Measurements from ENCODE around the gene PEX1. TPM values are rescaled to one million over a fixed set of nuclear protein-coding genes. Genes with fewer than 3 reads are reported as not detected.
"Not testable (repeated sequence)": the region's sequence is repeated elsewhere in the genome, so short reads cannot be mapped to it uniquely, and the experiment has no call there.

Gene PEX1
- polyA plus RNA-seq, 2 donors = 9.7 to 10.0 TPM

DNA sequence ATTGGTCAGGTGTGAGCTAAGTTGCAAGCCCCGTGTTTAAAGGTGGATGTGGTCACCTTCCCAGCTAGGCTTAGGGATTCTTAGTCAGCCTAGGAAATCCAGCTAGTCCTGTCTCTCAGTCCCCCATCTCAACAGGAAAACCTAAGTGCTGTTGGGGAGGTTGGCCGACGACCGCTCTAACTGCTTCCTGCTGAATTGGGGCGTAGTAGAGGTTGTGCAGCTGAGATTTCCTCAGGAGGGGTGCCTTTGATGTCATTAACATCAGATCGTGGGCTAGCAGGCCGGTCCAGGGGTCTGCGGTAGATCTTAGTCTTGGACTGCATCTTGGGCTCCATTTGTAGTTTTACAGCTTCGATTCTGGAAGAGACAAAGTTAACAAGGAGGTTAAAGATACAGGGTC is 59.7 kb downstream of the PEX1 start:
- 94 to 96% methylated on average over 9 of the region's 9 CpGs for WGBS, 2 donors
- not testable (repeated sequence) for H3K4me1 ChIP-seq (ENCODE audit: control insufficient read depth in 2 of 2, insufficient read depth in 2 of 2, low read length in 1 of 2)

DNA sequence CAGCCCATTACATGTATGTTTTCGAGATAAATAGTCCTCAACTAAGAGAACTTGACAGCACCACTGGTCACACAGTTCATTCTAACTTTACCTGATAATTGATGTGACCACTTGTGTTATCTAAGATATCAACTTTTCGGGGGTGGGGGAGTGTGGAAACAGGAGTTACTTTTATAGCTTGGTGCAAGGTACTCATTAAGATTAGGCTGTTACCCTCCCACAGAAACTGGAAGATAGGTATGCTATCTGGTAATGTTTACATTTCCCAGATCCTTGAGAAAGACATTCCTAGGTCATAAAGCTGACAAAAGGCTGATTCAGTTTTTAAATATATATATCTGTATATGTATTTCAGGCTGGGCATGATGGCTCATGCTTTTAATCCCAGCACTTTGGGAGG is 61.6 kb downstream of the PEX1 start:
- Histone ChIP-seq H3K9me3 (ENCODE audit: control insufficient read depth in 2 of 2, insufficient read depth in 1 of 2, low read depth in 1 of 2, low read length in 1 of 2) (no peaks in the 10 kb centered on the region), H3K4me3 (ENCODE audit: low read depth in 1 of 2, low read length in 2 of 2) (no peak overlapping the region), H3K27ac (ENCODE audit: low read depth in 2 of 2, low read length in 1 of 2) (no peak overlapping the region), H3K36me3 (ENCODE audit: control insufficient read depth in 2 of 2, insufficient read depth in 2 of 2, low read length in 1 of 2) (no peaks in the 10 kb centered on the region), H3K4me1 (ENCODE audit: control insufficient read depth in 2 of 2, insufficient read depth in 2 of 2, low read length in 1 of 2) (peaks cover 0 to 2% of the 10 kb centered on the region in 2 donors), H3K27me3 (ENCODE audit: control insufficient read depth in 1 of 2, insufficient read depth in 2 of 2, low read length in 2 of 2) (no peaks in the 10 kb centered on the region)
- WGBS, 2 donors = 87 to 95% methylated on average over 2 of the region's 2 CpGs

More for the DNA sequence above, 59.7 kb downstream of the PEX1 start:
- not testable (repeated sequence) for H3K27ac ChIP-seq (ENCODE audit: low read depth in 2 of 2, low read length in 1 of 2); H3K9me3 ChIP-seq (ENCODE audit: control insufficient read depth in 2 of 2, insufficient read depth in 1 of 2, low read depth in 1 of 2, low read length in 1 of 2); H3K36me3 ChIP-seq (ENCODE audit: control insufficient read depth in 2 of 2, insufficient read depth in 2 of 2, low read length in 1 of 2); H3K27me3 ChIP-seq (ENCODE audit: control insufficient read depth in 1 of 2, insufficient read depth in 2 of 2, low read length in 2 of 2); H3K4me3 ChIP-seq (ENCODE audit: low read depth in 1 of 2, low read length in 2 of 2)

DNA sequence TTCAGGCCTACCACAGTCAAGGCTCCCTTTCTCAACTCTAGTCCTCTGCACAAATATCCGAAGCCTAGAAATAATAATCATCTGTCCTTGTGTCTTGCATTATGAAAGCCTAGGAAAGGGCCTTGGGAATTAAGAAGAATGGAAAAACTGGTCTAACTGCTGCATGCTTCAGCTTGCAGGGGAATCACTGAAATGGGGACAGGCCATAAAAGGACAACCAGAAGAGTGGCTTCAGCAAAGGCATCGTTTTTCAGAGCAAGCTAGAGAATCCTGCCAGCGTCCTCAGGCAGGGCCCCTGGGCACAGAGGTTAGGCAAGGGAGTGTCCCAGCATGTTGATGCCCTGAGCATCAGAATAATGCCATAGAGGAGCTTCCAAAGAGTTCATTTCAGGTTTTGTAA is 63.8 kb downstream of the PEX1 start:
- Histone ChIP-seq H3K36me3 (ENCODE audit: control insufficient read depth in 2 of 2, insufficient read depth in 2 of 2, low read length in 1 of 2) (no peaks in the 10 kb centered on the region), H3K27ac (ENCODE audit: low read depth in 2 of 2, low read length in 1 of 2) (peak overlapping the region; percentile 64 to 77), H3K4me3 (ENCODE audit: low read depth in 1 of 2, low read length in 2 of 2) (no peak overlapping the region)

DNA sequence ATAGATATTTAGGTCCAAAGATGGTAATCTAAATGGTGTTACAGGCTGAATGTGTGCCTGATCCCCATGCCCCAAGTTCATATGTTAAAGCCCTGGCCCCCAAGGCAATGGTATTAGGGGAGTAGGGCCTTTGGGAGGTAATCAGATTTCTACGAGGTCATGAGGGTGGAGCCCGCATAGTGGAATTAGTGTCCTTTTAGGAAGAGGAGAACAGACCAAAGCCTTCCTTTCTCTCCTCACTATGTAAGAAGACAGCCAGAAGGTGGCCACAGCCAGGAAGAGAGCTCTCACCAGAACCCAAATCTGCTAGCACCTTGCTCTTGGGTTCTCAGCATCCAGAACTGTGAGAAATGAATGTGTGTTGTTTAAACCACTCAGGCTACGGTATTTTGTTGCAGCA is 65.8 kb downstream of the PEX1 start:
- H3K36me3 ChIP-seq (ENCODE audit: control insufficient read depth in 2 of 2, insufficient read depth in 2 of 2, low read length in 1 of 2) = no peaks in the 10 kb centered on the region
- 85 to 90% methylated on average over 3 of the region's 3 CpGs for WGBS, 2 donors

More for the DNA sequence above, 63.8 kb downstream of the PEX1 start:
- no peaks in the 10 kb centered on the region for H3K9me3 ChIP-seq (ENCODE audit: control insufficient read depth in 2 of 2, insufficient read depth in 1 of 2, low read depth in 1 of 2, low read length in 1 of 2)
- H3K4me1 ChIP-seq (ENCODE audit: control insufficient read depth in 2 of 2, insufficient read depth in 2 of 2, low read length in 1 of 2) = peaks cover 0 to 3% of the 10 kb centered on the region in 2 donors
- H3K27me3 ChIP-seq (ENCODE audit: control insufficient read depth in 1 of 2, insufficient read depth in 2 of 2, low read length in 2 of 2) = no peaks in the 10 kb centered on the region
- WGBS, 2 donors = 51 to 55% methylated on average over 3 of the region's 3 CpGs

DNA sequence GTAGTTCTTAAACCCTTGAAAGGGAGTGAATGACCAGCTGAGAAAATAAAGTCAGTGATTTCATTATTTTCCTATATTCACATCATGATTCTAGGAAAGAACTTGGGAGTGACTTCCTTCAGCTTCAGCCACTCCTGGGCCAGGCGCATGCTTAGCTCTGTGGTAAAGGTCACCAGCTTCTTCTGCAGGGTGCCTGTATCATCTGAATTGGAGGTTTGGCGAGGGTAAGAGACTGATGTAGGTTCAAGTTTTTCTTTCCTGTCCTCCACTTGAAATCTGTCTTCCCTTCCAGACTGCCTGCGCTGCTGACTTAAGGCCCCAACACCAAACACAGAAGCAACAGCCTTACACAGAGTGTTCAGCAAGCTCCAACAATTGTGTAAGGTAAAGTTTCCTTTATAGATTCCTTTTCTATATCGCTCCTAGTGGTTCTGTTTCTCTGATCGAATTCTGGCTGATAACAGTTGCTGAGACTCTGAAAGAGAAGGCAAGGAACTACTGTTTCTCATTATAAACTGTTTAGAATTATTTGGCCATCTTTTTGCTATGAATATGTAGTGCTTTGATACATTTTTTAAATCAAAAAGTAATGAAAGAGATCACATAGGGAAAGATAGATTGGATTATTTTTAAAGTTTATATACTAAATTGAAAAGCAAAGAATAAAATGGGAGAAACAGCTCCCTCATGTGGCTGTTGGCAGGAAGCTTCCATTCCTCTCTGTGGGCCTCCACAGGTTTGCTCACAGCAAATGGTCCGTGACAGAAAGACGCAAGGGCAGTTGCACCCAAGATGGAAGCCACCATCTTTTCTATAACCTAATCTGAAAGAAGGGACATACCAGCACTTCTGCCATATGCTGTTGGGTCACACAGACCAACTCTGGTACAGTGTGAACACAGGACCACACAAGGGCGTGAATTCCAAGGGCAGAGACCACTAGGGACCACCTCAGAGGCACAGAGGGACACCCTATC is 67.0 kb downstream of the PEX1 start:
- no peak overlapping the region for H3K4me3 ChIP-seq (ENCODE audit: low read depth in 1 of 2, low read length in 2 of 2)
- H3K36me3 ChIP-seq (ENCODE audit: control insufficient read depth in 2 of 2, insufficient read depth in 2 of 2, low read length in 1 of 2) = no peaks in the 10 kb centered on the region
- H3K4me1 ChIP-seq (ENCODE audit: control insufficient read depth in 2 of 2, insufficient read depth in 2 of 2, low read length in 1 of 2) = peaks cover 0 to 3% of the 10 kb centered on the region in 2 donors
- no peaks in the 10 kb centered on the region for H3K27me3 ChIP-seq (ENCODE audit: control insufficient read depth in 1 of 2, insufficient read depth in 2 of 2, low read length in 2 of 2)
- 63 to 66% methylated on average over 8 of the region's 8 CpGs for WGBS, 2 donors
- H3K9me3 ChIP-seq (ENCODE audit: control insufficient read depth in 2 of 2, insufficient read depth in 1 of 2, low read depth in 1 of 2, low read length in 1 of 2) = no peaks in the 10 kb centered on the region
- peak overlapping the region in 1 of 2 donors; percentile 9 for H3K27ac ChIP-seq (ENCODE audit: low read depth in 2 of 2, low read length in 1 of 2)

More for the DNA sequence above, 65.8 kb downstream of the PEX1 start:
- no peaks in the 10 kb centered on the region for H3K27me3 ChIP-seq (ENCODE audit: control insufficient read depth in 1 of 2, insufficient read depth in 2 of 2, low read length in 2 of 2)
- no peak overlapping the region for H3K27ac ChIP-seq (ENCODE audit: low read depth in 2 of 2, low read length in 1 of 2)
- H3K4me1 ChIP-seq (ENCODE audit: control insufficient read depth in 2 of 2, insufficient read depth in 2 of 2, low read length in 1 of 2) = peaks cover 0 to 3% of the 10 kb centered on the region in 2 donors
- no peak overlapping the region for H3K4me3 ChIP-seq (ENCODE audit: low read depth in 1 of 2, low read length in 2 of 2)
- no peaks in the 10 kb centered on the region for H3K9me3 ChIP-seq (ENCODE audit: control insufficient read depth in 2 of 2, insufficient read depth in 1 of 2, low read depth in 1 of 2, low read length in 1 of 2)

DNA sequence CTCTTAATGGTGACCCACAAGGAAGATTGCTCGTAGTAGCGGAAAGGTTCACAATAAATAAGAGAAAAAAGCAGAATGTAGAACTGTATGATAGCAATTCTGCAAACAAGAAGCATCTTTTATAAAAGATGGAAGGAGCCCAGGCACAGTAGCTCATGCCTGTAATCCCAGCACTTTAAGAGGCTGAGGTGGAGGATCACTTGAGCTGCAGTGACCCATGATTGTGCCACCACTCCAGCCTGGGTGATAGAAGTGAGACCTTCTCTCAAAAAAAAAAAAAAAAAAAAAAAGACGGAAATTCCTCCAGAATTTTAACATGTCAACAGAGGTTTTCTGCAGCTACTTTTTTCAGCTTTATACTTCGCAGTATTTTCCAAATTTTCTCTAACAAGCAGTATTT is 67.8 kb downstream of the PEX1 start:
- 84 to 89% methylated on average over 4 of the region's 4 CpGs for WGBS, 2 donors
- H3K4me3 ChIP-seq (ENCODE audit: low read depth in 1 of 2, low read length in 2 of 2) = no peak overlapping the region
- H3K4me1 ChIP-seq (ENCODE audit: control insufficient read depth in 2 of 2, insufficient read depth in 2 of 2, low read length in 1 of 2) = peaks cover 0 to 3% of the 10 kb centered on the region in 2 donors
- H3K27ac ChIP-seq (ENCODE audit: low read depth in 2 of 2, low read length in 1 of 2) = no peak overlapping the region
- H3K36me3 ChIP-seq (ENCODE audit: control insufficient read depth in 2 of 2, insufficient read depth in 2 of 2, low read length in 1 of 2) = peaks cover 0 to 2% of the 10 kb centered on the region in 2 donors
- H3K27me3 ChIP-seq (ENCODE audit: control insufficient read depth in 1 of 2, insufficient read depth in 2 of 2, low read length in 2 of 2) = no peaks in the 10 kb centered on the region
- no peaks in the 10 kb centered on the region for H3K9me3 ChIP-seq (ENCODE audit: control insufficient read depth in 2 of 2, insufficient read depth in 1 of 2, low read depth in 1 of 2, low read length in 1 of 2)

DNA sequence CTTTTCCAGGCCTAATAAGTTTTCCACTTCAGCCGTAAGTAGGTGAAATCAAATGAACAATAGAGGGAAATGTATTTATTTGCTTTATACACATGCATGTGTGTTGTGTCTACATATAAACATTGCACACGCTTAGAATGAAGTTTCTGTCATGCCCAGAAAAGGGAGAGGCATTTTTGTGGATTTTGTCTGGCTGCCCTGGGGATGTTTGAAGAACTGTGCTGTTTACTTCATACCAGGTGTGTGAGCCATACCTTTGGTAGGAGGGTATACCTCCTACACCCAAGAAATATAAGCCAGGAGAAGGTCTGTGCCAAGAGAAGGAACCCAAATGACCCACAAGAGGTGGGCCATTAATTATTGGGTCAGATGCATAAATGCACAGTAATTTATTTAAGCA is 68.2 kb downstream of the PEX1 start:
- Histone ChIP-seq H3K27me3 (ENCODE audit: control insufficient read depth in 1 of 2, insufficient read depth in 2 of 2, low read length in 2 of 2) (no peaks in the 10 kb centered on the region), H3K27ac (ENCODE audit: low read depth in 2 of 2, low read length in 1 of 2) (no peak overlapping the region), H3K9me3 (ENCODE audit: control insufficient read depth in 2 of 2, insufficient read depth in 1 of 2, low read depth in 1 of 2, low read length in 1 of 2) (no peaks in the 10 kb centered on the region), H3K4me3 (ENCODE audit: low read depth in 1 of 2, low read length in 2 of 2) (no peak overlapping the region), H3K36me3 (ENCODE audit: control insufficient read depth in 2 of 2, insufficient read depth in 2 of 2, low read length in 1 of 2) (peaks cover 0 to 2% of the 10 kb centered on the region in 2 donors), H3K4me1 (ENCODE audit: control insufficient read depth in 2 of 2, insufficient read depth in 2 of 2, low read length in 1 of 2) (peaks cover 0 to 3% of the 10 kb centered on the region in 2 donors)
- whole genome bisulfite sequencing, 2 donors = 46 to 63% methylated on average over 2 of the region's 2 CpGs

DNA sequence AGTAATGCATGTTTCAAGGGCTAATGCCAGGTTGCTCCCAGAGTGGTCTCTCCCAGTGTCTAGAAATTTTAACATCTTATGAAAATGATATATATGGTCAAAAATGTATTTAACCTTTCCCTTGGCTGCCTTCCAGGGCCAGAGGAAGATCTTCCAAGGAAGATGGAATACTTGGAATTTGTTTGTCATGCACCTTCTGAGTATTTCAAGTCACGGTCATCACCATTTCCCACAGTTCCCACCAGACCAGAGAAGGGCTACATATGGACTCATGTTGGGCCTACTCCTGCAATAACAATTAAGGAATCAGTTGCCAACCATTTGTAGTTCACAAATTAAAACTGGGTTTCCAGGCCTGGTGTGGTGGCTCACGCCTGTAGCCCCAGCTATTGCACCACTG is 72.1 kb downstream of the PEX1 start:
- H3K9me3 ChIP-seq (ENCODE audit: control insufficient read depth in 2 of 2, insufficient read depth in 1 of 2, low read depth in 1 of 2, low read length in 1 of 2) = no peaks in the 10 kb centered on the region
- 91 to 93% methylated on average over 2 of the region's 2 CpGs for WGBS, 2 donors
- H3K4me3 ChIP-seq (ENCODE audit: low read depth in 1 of 2, low read length in 2 of 2) = no peak overlapping the region
- no peaks in the 10 kb centered on the region for H3K27me3 ChIP-seq (ENCODE audit: control insufficient read depth in 1 of 2, insufficient read depth in 2 of 2, low read length in 2 of 2)
- no peak overlapping the region for H3K27ac ChIP-seq (ENCODE audit: low read depth in 2 of 2, low read length in 1 of 2)
- peaks cover 9% of the 10 kb centered on the region in 2 donors for H3K36me3 ChIP-seq (ENCODE audit: control insufficient read depth in 2 of 2, insufficient read depth in 2 of 2, low read length in 1 of 2)
- peaks cover 0 to 2% of the 10 kb centered on the region in 2 donors for H3K4me1 ChIP-seq (ENCODE audit: control insufficient read depth in 2 of 2, insufficient read depth in 2 of 2, low read length in 1 of 2)

DNA sequence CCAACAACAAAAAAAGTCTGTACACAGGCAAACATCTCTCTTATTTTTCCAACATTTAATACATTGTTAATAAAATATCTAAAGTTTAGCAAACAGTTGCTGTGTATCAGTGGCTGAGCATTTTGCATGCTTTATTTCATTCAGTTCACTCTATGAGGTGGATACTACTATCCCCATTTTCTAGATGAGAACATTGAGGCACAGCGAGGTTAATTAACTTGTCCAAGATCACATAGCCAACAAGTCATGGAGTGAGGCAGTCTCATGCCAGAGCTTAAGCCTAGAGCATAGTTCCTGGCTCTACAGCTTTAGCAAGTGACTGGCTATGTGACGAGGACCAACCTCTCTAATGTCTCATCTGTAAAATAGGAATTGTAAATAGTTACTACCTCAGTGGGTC is 76.7 kb downstream of the PEX1 start:
- WGBS, 2 donors = 94 to 95% methylated on average over 2 of the region's 2 CpGs
- no peak overlapping the region for H3K4me3 ChIP-seq (ENCODE audit: low read depth in 1 of 2, low read length in 2 of 2)
- H3K4me1 ChIP-seq (ENCODE audit: control insufficient read depth in 2 of 2, insufficient read depth in 2 of 2, low read length in 1 of 2) = peaks cover 0 to 2% of the 10 kb centered on the region in 2 donors
- H3K27ac ChIP-seq (ENCODE audit: low read depth in 2 of 2, low read length in 1 of 2) = no peak overlapping the region
- no peaks in the 10 kb centered on the region for H3K9me3 ChIP-seq (ENCODE audit: control insufficient read depth in 2 of 2, insufficient read depth in 1 of 2, low read depth in 1 of 2, low read length in 1 of 2)
- H3K36me3 ChIP-seq (ENCODE audit: control insufficient read depth in 2 of 2, insufficient read depth in 2 of 2, low read length in 1 of 2) = peaks cover 11 to 14% of the 10 kb centered on the region in 2 donors
- no peaks in the 10 kb centered on the region for H3K27me3 ChIP-seq (ENCODE audit: control insufficient read depth in 1 of 2, insufficient read depth in 2 of 2, low read length in 2 of 2)

All from esophagus (tissue), 2 donors.